ENCODE data around the gene UQCR11. TPM values are rescaled to one million over a fixed set of nuclear protein-coding genes. Genes with fewer than 3 reads are reported as not detected.

UQCR11 gene
- total and polyA plus RNA-seq, 3 donors from 2014 or later = 45.8 to 105 (median 60.8) TPM

- peaks cover 10% of the 10 kb centered on the region for H3K4me1 ChIP-seq
- no peaks in the 10 kb centered on the region for H3K36me3 ChIP-seq (ENCODE audit: low read depth, missing control alignments)
- H3K9me3 ChIP-seq = no peaks in the 10 kb centered on the region
- no peak overlapping the region for H3K27ac ChIP-seq
- H3K4me3 ChIP-seq = no peak overlapping the region
- DNase-seq = no peak
- WGBS, 2 donors = 63 to 65% methylated on average over 9 of the region's 9 CpGs
- TF ChIP-seq CTCF (IDR thresholded peaks at IDR 0.05) = no peak
- no peak for TF ChIP-seq POLR2A (IDR thresholded peaks at IDR 0.05)
- no peaks in the 10 kb centered on the region for H3K27me3 ChIP-seq
- intact Hi-C loops (cut with DNase I; ENCODE audit: low total_unique reads) = no loop called here
Measured at GRCh38 chr19:1587872-1588271, 17.4 kb downstream of the UQCR11 start.

GRCh38 chr19:1585243-1585580 is 20.1 kb downstream of the UQCR11 start:
- TF ChIP-seq POLR2A (IDR thresholded peaks at IDR 0.05) = no peak
- no peak for TF ChIP-seq CTCF (IDR thresholded peaks at IDR 0.05)
- Histone ChIP-seq H3K4me3 (peak overlapping the region; percentile 29 to 39), H3K9me3 (no peaks in the 10 kb centered on the region), H3K36me3 (ENCODE audit: low read depth, missing control alignments) (no peaks in the 10 kb centered on the region), H3K4me1 (no peaks in the 10 kb centered on the region), H3K27me3 (no peaks in the 10 kb centered on the region), H3K27ac (no peak overlapping the region)
- intact Hi-C loops (cut with DNase I; ENCODE audit: low total_unique reads) = no loop called here
- no peak for DNase-seq
- WGBS, 2 donors = 61 to 70% methylated on average over 8 to 13 of the region's 13 CpGs

- intact Hi-C loops (cut with DNase I; ENCODE audit: low total_unique reads) = no loop called here
- whole genome bisulfite sequencing, 2 donors = 50 to 79% methylated on average over 4 to 83 of the region's 87 CpGs
- H3K36me3 ChIP-seq (ENCODE audit: low read depth, missing control alignments) = no peaks in the 10 kb centered on the region
Measured at GRCh38 chr19:1584500-1585242, 20.6 kb downstream of the UQCR11 start.

GRCh38 chr19:1582201-1582600 is 23.1 kb downstream of the UQCR11 start:
- Histone ChIP-seq H3K4me1 (no peaks in the 10 kb centered on the region), H3K9me3 (no peaks in the 10 kb centered on the region), H3K36me3 (ENCODE audit: low read depth, missing control alignments) (no peaks in the 10 kb centered on the region), H3K27ac (no peak overlapping the region), H3K4me3 (no peak overlapping the region), H3K27me3 (no peaks in the 10 kb centered on the region)
- TF ChIP-seq CTCF (IDR thresholded peaks at IDR 0.05) (no peak), POLR2A (IDR thresholded peaks at IDR 0.05) (no peak)
- DNase-seq = no peak
- 85 to 92% methylated on average over 5 to 8 of the region's 9 CpGs for WGBS, 2 donors
- intact Hi-C loops (cut with DNase I; ENCODE audit: low total_unique reads) = no loop called here

More at GRCh38 chr19:1584500-1585242, 20.6 kb downstream of the UQCR11 start:
- Histone ChIP-seq H3K9me3 (no peaks in the 10 kb centered on the region), H3K27me3 (no peaks in the 10 kb centered on the region), H3K27ac (peak overlapping the region in 1 of 2 donors; percentile 25), H3K4me1 (no peaks in the 10 kb centered on the region), H3K4me3 (peak overlapping the region; percentile 29 to 39)
- peak; percentile 65 for DNase-seq
- TF ChIP-seq CTCF (IDR thresholded peaks at IDR 0.05) = no peak
- TF ChIP-seq POLR2A (IDR thresholded peaks at IDR 0.05) = no peak

GRCh38 chr19:1580957-1581356 is 24.3 kb downstream of the UQCR11 start:
- Histone ChIP-seq H3K27me3 (no peaks in the 10 kb centered on the region), H3K4me1 (no peaks in the 10 kb centered on the region), H3K4me3 (no peak overlapping the region), H3K36me3 (ENCODE audit: low read depth, missing control alignments) (no peaks in the 10 kb centered on the region), H3K27ac (no peak overlapping the region), H3K9me3 (no peaks in the 10 kb centered on the region)
- no peak for DNase-seq
- intact Hi-C loops (cut with DNase I; ENCODE audit: low total_unique reads) = no loop called here
- TF ChIP-seq POLR2A (IDR thresholded peaks at IDR 0.05) = no peak
- TF ChIP-seq CTCF (IDR thresholded peaks at IDR 0.05) = no peak
- 88 to 97% methylated on average over 15 to 21 of the region's 22 CpGs for WGBS, 2 donors

Data from testis (tissue), 3 donors.